Measurements from ENCODE around the gene HOXA10. TPM values are rescaled to one million over a fixed set of nuclear protein-coding genes. Genes with fewer than 3 reads are reported as not detected.

The HOXA10 gene
- total and polyA plus RNA-seq, 4 donors, result 0.03 to 0.70 (median 0.13) TPM

DNA sequence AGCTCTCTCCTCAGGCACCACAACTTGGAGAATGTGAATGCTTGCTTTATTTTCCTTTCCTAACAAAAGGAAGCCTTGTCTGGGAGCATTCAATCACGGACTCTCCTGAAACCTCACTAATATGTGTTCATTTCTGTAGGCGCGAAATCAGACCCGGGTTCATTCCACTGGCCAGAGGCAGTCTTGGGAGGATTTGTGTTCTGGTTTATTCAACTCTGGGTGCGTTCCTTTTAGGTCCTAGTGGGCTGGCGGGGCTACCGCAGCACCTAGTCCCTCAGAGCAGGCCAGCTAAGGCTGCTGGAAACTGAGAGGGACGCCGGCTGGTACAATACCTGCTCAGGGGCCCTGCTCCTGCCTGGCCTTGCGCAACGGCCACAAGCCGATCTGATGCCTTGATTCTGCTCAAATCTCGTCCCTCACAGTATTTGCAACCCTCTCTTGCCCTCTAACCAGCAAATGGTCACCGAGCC is 51.1 kb downstream of the HOXA10 start:
- 28% methylated on average over 14 of the region's 14 CpGs for WGBS
- H3K36me3 ChIP-seq (ENCODE audit: control insufficient read depth in 4 of 4, insufficient read depth in 3 of 4, low read depth in 1 of 4, low read length in 3 of 4), result no peaks in the 10 kb centered on the region
- peaks cover 4 to 16% (median 9%) of the 10 kb centered on the region in 4 donors for H3K4me1 ChIP-seq (ENCODE audit: control insufficient read depth in 4 of 4, insufficient read depth in 4 of 4, low read length in 3 of 4)
- H3K4me3 ChIP-seq (ENCODE audit: low read depth in 1 of 3, low read length in 3 of 3), result no peak overlapping the region
- TF ChIP-seq, protein P1, sequence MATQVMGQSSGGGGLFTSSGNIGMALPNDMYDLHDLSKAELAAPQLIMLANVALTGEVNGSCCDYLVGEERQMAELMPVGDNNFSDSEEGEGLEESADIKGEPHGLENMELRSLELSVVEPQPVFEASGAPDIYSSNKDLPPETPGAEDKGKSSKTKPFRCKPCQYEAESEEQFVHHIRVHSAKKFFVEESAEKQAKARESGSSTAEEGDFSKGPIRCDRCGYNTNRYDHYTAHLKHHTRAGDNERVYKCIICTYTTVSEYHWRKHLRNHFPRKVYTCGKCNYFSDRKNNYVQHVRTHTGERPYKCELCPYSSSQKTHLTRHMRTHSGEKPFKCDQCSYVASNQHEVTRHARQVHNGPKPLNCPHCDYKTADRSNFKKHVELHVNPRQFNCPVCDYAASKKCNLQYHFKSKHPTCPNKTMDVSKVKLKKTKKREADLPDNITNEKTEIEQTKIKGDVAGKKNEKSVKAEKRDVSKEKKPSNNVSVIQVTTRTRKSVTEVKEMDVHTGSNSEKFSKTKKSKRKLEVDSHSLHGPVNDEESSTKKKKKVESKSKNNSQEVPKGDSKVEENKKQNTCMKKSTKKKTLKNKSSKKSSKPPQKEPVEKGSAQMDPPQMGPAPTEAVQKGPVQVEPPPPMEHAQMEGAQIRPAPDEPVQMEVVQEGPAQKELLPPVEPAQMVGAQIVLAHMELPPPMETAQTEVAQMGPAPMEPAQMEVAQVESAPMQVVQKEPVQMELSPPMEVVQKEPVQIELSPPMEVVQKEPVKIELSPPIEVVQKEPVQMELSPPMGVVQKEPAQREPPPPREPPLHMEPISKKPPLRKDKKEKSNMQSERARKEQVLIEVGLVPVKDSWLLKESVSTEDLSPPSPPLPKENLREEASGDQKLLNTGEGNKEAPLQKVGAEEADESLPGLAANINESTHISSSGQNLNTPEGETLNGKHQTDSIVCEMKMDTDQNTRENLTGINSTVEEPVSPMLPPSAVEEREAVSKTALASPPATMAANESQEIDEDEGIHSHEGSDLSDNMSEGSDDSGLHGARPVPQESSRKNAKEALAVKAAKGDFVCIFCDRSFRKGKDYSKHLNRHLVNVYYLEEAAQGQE (IDR thresholded peaks at IDR 0.05), result no peak
- TF ChIP-seq, protein P2, sequence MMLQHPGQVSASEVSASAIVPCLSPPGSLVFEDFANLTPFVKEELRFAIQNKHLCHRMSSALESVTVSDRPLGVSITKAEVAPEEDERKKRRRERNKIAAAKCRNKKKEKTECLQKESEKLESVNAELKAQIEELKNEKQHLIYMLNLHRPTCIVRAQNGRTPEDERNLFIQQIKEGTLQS (IDR thresholded peaks at IDR 0.05), result no peak
- no peak overlapping the region for H3K9ac ChIP-seq (ENCODE audit: low read depth in 1 of 2, low read length in 2 of 2)
- H3K27me3 ChIP-seq (ENCODE audit: control insufficient read depth in 4 of 4, insufficient read depth in 4 of 4, low read length in 3 of 4), result peaks cover 3 to 21% (median 11%) of the 10 kb centered on the region in 4 donors
- no peak overlapping the region for H3K27ac ChIP-seq (ENCODE audit: low read depth in 1 of 2, low read length in 2 of 2)
- H3K9me3 ChIP-seq (ENCODE audit: control insufficient read depth in 4 of 4, low read length in 3 of 4), result peaks cover 0 to 4% (median 0%) of the 10 kb centered on the region in 4 donors
- DNase-seq (ENCODE audit: low spot score), result no peak

DNA sequence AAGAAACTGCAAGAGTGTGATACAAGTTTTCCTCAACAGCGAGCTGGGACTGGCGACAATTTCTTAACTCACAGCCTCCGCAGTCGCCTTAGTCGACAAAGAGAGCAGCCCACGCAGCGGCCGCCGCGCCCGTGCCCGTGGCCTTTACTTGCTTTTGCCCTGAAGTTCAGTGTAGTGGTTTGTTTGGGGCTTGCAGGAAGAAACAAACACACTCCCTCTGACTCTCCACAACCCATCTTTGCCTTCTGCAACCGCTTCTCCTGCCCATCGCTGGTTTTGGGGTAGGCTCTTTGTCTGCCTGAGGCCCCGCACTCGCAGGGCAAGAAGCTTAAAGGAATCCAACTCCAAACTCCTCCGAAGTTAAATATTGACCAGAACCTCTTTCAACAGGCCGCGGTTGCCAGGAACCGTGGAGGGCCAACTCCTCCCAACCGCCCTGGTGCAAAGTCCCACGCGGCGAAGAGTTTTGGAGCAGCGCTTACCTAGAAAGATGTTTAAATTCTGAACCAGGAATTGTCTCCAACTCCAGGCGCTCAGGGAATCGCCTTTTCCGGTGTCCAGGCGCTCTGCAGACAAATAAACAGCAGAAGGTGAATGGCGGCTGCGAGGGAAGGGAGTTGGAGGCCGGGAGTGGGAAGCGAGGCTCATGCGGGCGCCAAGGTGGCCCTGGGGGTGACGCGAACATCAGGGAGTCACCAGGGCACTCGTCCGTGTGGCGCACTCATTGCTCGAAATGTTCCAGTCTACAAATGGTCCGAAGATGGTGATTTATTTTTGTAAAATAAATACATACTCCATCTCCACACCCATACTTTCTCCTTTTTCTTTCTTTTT is 51.8 kb downstream of the HOXA10 start:
- Histone ChIP-seq H3K36me3 (ENCODE audit: control insufficient read depth in 4 of 4, insufficient read depth in 3 of 4, low read depth in 1 of 4, low read length in 3 of 4) (no peaks in the 10 kb centered on the region), H3K4me3 (ENCODE audit: low read depth in 1 of 3, low read length in 3 of 3) (no peak overlapping the region), H3K27me3 (ENCODE audit: control insufficient read depth in 4 of 4, insufficient read depth in 4 of 4, low read length in 3 of 4) (peaks cover 4 to 21% (median 11%) of the 10 kb centered on the region in 4 donors), H3K4me1 (ENCODE audit: control insufficient read depth in 4 of 4, insufficient read depth in 4 of 4, low read length in 3 of 4) (peaks cover 4 to 16% (median 9%) of the 10 kb centered on the region in 4 donors), H3K9me3 (ENCODE audit: control insufficient read depth in 4 of 4, low read length in 3 of 4) (peaks cover 0 to 4% (median 0%) of the 10 kb centered on the region in 4 donors), H3K9ac (ENCODE audit: low read depth in 1 of 2, low read length in 2 of 2) (no peak overlapping the region), H3K27ac (ENCODE audit: low read depth in 1 of 2, low read length in 2 of 2) (no peak overlapping the region)
- no peak for DNase-seq (ENCODE audit: low spot score)
- no peak for TF ChIP-seq JUND (IDR thresholded peaks at IDR 0.05)
- TF ChIP-seq, protein P3, sequence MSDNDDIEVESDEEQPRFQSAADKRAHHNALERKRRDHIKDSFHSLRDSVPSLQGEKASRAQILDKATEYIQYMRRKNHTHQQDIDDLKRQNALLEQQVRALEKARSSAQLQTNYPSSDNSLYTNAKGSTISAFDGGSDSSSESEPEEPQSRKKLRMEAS (IDR thresholded peaks at IDR 0.05), result no peak
- peak; percentile 67 to 73 for TF ChIP-seq HNF4A (conservative IDR thresholded peaks at IDR 0.05)
- TF ChIP-seq HNF4G (IDR thresholded peaks at IDR 0.05), result peak; percentile 31
- WGBS, result 24% methylated on average over 42 of the region's 42 CpGs

DNA sequence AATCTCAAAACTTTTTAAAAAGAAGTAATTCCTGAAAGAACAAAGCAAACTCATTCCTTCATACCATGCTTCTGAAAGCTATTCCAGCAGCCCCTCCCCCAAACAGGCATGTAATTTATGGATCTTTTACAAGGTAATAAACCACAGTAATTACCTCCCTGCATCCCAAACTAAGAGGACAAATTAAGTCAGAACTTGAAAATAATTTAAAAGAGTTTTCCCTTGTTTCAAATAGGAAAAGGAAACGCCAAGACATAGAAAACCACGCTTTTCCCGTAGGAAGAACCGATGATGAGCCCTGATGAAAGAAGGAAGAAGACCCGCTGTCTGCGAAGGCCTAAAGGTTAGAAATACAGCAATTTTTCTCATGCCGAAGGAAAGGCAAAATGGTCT is 52.4 kb downstream of the HOXA10 start:
- Histone ChIP-seq H3K27ac (ENCODE audit: low read depth in 1 of 2, low read length in 2 of 2) (no peak overlapping the region), H3K4me1 (ENCODE audit: control insufficient read depth in 4 of 4, insufficient read depth in 4 of 4, low read length in 3 of 4) (peaks cover 4 to 16% (median 9%) of the 10 kb centered on the region in 4 donors), H3K9me3 (ENCODE audit: control insufficient read depth in 4 of 4, low read length in 3 of 4) (peaks cover 0 to 4% (median 0%) of the 10 kb centered on the region in 4 donors), H3K9ac (ENCODE audit: low read depth in 1 of 2, low read length in 2 of 2) (no peak overlapping the region), H3K27me3 (ENCODE audit: control insufficient read depth in 4 of 4, insufficient read depth in 4 of 4, low read length in 3 of 4) (peaks cover 4 to 21% (median 10%) of the 10 kb centered on the region in 4 donors), H3K4me3 (ENCODE audit: low read depth in 1 of 3, low read length in 3 of 3) (no peak overlapping the region), H3K36me3 (ENCODE audit: control insufficient read depth in 4 of 4, insufficient read depth in 3 of 4, low read depth in 1 of 4, low read length in 3 of 4) (no peaks in the 10 kb centered on the region)
- TF ChIP-seq, protein P4, sequence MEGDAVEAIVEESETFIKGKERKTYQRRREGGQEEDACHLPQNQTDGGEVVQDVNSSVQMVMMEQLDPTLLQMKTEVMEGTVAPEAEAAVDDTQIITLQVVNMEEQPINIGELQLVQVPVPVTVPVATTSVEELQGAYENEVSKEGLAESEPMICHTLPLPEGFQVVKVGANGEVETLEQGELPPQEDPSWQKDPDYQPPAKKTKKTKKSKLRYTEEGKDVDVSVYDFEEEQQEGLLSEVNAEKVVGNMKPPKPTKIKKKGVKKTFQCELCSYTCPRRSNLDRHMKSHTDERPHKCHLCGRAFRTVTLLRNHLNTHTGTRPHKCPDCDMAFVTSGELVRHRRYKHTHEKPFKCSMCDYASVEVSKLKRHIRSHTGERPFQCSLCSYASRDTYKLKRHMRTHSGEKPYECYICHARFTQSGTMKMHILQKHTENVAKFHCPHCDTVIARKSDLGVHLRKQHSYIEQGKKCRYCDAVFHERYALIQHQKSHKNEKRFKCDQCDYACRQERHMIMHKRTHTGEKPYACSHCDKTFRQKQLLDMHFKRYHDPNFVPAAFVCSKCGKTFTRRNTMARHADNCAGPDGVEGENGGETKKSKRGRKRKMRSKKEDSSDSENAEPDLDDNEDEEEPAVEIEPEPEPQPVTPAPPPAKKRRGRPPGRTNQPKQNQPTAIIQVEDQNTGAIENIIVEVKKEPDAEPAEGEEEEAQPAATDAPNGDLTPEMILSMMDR (IDR thresholded peaks at IDR 0.05; ENCODE audit: low read depth, low read length, missing input control), result no peak
- no peak for DNase-seq (ENCODE audit: low spot score)
- WGBS, result 43% methylated on average over 7 of the region's 7 CpGs

Small RNA genes lying within 50 kb of the gene (small RNA-seq; reads per million reads assigned to genes)
- gene AC004080.5 (not detected), gene RF02140 (not detected), gene RF02141 (not detected)

Other genes with a start within 250 kb of the HOXA10 start
- under 1 TPM; 0.08 to 0.28 TPM for gene HOXA1, start 78.3 kb downstream of the HOXA10 start, total RNA-seq
- under 1 TPM; 0.17 to 0.25 TPM for gene HOXA1, start 78.3 kb downstream of the HOXA10 start, polyA plus RNA-seq
- under 1 TPM; 0.05 to 0.08 TPM for gene HOXA2, start 71.6 kb downstream of the HOXA10 start, total RNA-seq
- gene HOXA2, start 71.6 kb downstream of the HOXA10 start, polyA plus RNA-seq, result under 1 TPM; 0.08 to 0.13 TPM
- under 1 TPM; 0.17 to 0.28 TPM for gene HOXA4, start 43.6 kb downstream of the HOXA10 start, total RNA-seq
- gene HOXA4, start 43.6 kb downstream of the HOXA10 start, polyA plus RNA-seq, result 1 to 10 TPM in 1 of 2 donors, under 1 TPM in 1; 0.32 to 1.1 TPM
- gene HOXA5, start 30.6 kb downstream of the HOXA10 start, total RNA-seq, result 1 to 10 TPM in 1 of 2 donors, under 1 TPM in 1; 0.42 to 2.1 TPM
- under 1 TPM; 0.40 to 0.90 TPM for gene HOXA5, start 30.6 kb downstream of the HOXA10 start, polyA plus RNA-seq
- under 1 TPM in 1 of 2 donors, not detected in 1; 0.23 TPM for gene HOXA6, start 26.5 kb downstream of the HOXA10 start, total RNA-seq
- not detected for gene HOXA6, start 26.5 kb downstream of the HOXA10 start, polyA plus RNA-seq
- gene HOXA3, start 21.7 kb downstream of the HOXA10 start, total RNA-seq, result under 1 TPM; 0.17 to 0.28 TPM
- under 1 TPM; 0.11 to 0.23 TPM for gene HOXA3, start 21.7 kb downstream of the HOXA10 start, polyA plus RNA-seq
- under 1 TPM; under 0.01 to 0.05 TPM for gene HOXA7, start 17.6 kb downstream of the HOXA10 start, total RNA-seq
- not detected for gene HOXA7, start 17.6 kb downstream of the HOXA10 start, polyA plus RNA-seq
- gene HOXA9, start 8.8 kb downstream of the HOXA10 start, total RNA-seq, result under 1 TPM in 1 of 2 donors, not detected in 1; 0.70 TPM
- under 1 TPM in 1 of 2 donors, not detected in 1; 0.02 TPM for gene HOXA9, start 8.8 kb downstream of the HOXA10 start, polyA plus RNA-seq
- gene HOXA11, start 10.9 kb upstream of the HOXA10 start, total RNA-seq, result not detected
- not detected for gene HOXA11, start 10.9 kb upstream of the HOXA10 start, polyA plus RNA-seq
- gene HOXA13, start 25.8 kb upstream of the HOXA10 start, total RNA-seq, result not detected
- gene HOXA13, start 25.8 kb upstream of the HOXA10 start, polyA plus RNA-seq, result under 1 TPM in 1 of 2 donors, not detected in 1; 0.02 TPM
- not detected for gene EVX1, start 68.5 kb upstream of the HOXA10 start, total RNA-seq
- gene EVX1, start 68.5 kb upstream of the HOXA10 start, polyA plus RNA-seq, result not detected